ENCODE measurements around the gene STYXL2.

STYXL2 gene

GRCh38 chr1:167110586-167110985 lies 16.7 kb downstream of the STYXL2 start:
- no peak for DNase-seq

GRCh38 chr1:167111868-167112709 lies 18.2 kb downstream of the STYXL2 start:
- DNase-seq: no peak

- DNase-seq: no peak
Measured at GRCh38 chr1:167114725-167115124, 20.9 kb downstream of the STYXL2 start.

GRCh38 chr1:167115655-167116054 lies 21.8 kb downstream of the STYXL2 start:
- no peak for DNase-seq

GRCh38 chr1:167116174-167116573 lies 22.3 kb downstream of the STYXL2 start:
- no peak for DNase-seq

GRCh38 chr1:167117225-167117624 lies 23.4 kb downstream of the STYXL2 start:
- DNase-seq: no peak

- DNase-seq: no peak
Measured at GRCh38 chr1:167118188-167118587, 24.3 kb downstream of the STYXL2 start.

GRCh38 chr1:167119696-167120095 lies 25.8 kb downstream of the STYXL2 start:
- no peak for DNase-seq

- no peak for DNase-seq
Measured at GRCh38 chr1:167120899-167121298, 27.0 kb downstream of the STYXL2 start.

- peak; percentile 27 for DNase-seq
Measured at GRCh38 chr1:167121375-167122120, 27.7 kb downstream of the STYXL2 start.

GRCh38 chr1:167122121-167122480 lies 28.2 kb downstream of the STYXL2 start:
- no peak for DNase-seq

GRCh38 chr1:167122568-167122967 lies 28.7 kb downstream of the STYXL2 start:
- DNase-seq: no peak

GRCh38 chr1:167126317-167126716 lies 32.4 kb downstream of the STYXL2 start:
- no peak for DNase-seq

GRCh38 chr1:167126811-167127210 lies 32.9 kb downstream of the STYXL2 start:
- DNase-seq: no peak

GRCh38 chr1:167127236-167127635 lies 33.4 kb downstream of the STYXL2 start:
- no peak for DNase-seq

GRCh38 chr1:167127661-167128060 lies 33.8 kb downstream of the STYXL2 start:
- DNase-seq: no peak

- no peak for DNase-seq
Measured at GRCh38 chr1:167128261-167129227, 34.7 kb downstream of the STYXL2 start.

- no peak for DNase-seq
Measured at GRCh38 chr1:167130829-167131510, 37.1 kb downstream of the STYXL2 start.

- no peak for DNase-seq
Measured at GRCh38 chr1:167132301-167133010, 38.6 kb downstream of the STYXL2 start.

GRCh38 chr1:167135281-167135840 lies 41.5 kb downstream of the STYXL2 start:
- no peak for DNase-seq

GRCh38 chr1:167136191-167136614 lies 42.3 kb downstream of the STYXL2 start:
- DNase-seq: no peak
